Activated T-helper 2 cell treated with anti-CD3 and anti-CD28 coated beads, Interferon-gamma antibody, Interleukin-2, Interleukin-4, amounts not matched to agents 10 μg/mL and 5 μg/mL and 100 μg/mL, durations not matched to agents 14 hours and 24 hours and 36 hours (primary cell): Measurements from ENCODE around the gene UNKL. TPM values are rescaled to one million over a fixed set of nuclear protein-coding genes. Genes with fewer than 3 reads are reported as not detected.

ENCODE experiments used
- DNase-seq: peaks from one replicate; pipeline ENCODE4 v3.0.0; 2021; ENCODE audit warnings: low spot score
- H3K27ac Mint-ChIP-seq: one replicate; pipeline ENCODE4 v1.8.0; 2021; ENCODE audit warnings: mixed read lengths
- H3K27me3 Mint-ChIP-seq: one replicate; pipeline ENCODE4 v1.8.0; 2021; ENCODE audit warnings: low read depth, mixed read lengths
- H3K36me3 Mint-ChIP-seq: one replicate; pipeline ENCODE4 v1.8.0; 2021; ENCODE audit warnings: low read depth, mixed read lengths
- H3K4me1 Mint-ChIP-seq: one replicate; pipeline ENCODE4 v1.8.0; 2021; ENCODE audit warnings: low read depth, mixed read lengths
- H3K4me3 Mint-ChIP-seq: one replicate; pipeline ENCODE4 v1.8.0; 2021; ENCODE audit warnings: low read depth, mild to moderate bottlenecking, moderate library complexity, mixed read lengths
- H3K9me3 Mint-ChIP-seq: one replicate; pipeline ENCODE4 v1.8.0; 2021; ENCODE audit warnings: mixed read lengths
- intact Hi-C: fragments of 100-400 bp; cut with micrococcal nuclease; formaldehyde crosslinking; loops from one replicate; pipeline ENCODE4 v1.15.1; 2023
- total RNA-seq: library from RNA; stranded (reverse); gene quantifications from 2 replicates; pipeline ENCODE4 v1.2.3, GENCODE V29; 2022

UNKL gene
- total RNA-seq, 1 donor from 2014 or later, result 44.6 TPM

DNA sequence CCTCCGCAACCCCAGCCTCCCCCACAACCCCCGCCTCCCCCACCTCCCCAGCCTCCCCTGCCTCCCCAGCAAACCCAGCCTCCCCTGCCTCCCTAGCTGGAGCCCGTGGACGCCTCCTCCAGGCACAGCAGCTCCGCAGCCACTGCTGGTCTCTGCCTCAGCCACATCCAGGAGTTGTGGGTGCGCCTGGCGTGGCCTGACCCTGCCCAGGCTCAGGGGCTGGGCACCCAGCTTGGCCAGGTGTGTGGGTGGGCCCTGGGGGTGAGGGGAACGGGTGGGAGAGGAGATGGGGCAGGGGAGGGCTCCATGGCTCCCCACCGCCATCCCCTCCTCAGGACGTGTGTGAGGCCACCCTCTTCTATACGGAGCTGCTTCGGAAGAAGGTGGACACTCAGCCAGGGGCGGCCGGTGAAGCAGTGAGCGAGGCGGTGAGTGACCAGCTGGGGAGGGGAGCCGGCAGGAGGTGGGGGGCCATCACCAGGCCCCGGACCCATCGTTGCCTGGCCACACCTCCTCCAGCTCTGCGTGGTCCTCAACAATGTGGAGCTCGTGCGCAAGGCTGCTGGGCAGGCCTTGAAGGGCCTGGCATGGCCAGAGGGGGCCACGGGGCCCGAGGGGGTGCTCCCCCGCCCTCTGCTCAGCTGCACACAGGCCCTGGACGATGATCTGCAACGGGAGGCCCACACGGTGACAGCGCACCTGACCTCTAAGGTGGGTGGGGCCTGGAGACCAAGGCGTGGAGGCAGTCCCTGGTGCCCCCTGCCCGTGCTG is 68.7 kb downstream of the UNKL start:
- intact Hi-C loops, result no loop called here
- no peak for DNase-seq
- Mint-ChIP-seq H3K4me1 (peaks cover 15% of the 10 kb centered on the region), H3K27ac (no peak overlapping the region), H3K27me3 (no peaks in the 10 kb centered on the region), H3K9me3 (no peaks in the 10 kb centered on the region), H3K4me3 (no peak overlapping the region), H3K36me3 (peaks cover 5% of the 10 kb centered on the region)

DNA sequence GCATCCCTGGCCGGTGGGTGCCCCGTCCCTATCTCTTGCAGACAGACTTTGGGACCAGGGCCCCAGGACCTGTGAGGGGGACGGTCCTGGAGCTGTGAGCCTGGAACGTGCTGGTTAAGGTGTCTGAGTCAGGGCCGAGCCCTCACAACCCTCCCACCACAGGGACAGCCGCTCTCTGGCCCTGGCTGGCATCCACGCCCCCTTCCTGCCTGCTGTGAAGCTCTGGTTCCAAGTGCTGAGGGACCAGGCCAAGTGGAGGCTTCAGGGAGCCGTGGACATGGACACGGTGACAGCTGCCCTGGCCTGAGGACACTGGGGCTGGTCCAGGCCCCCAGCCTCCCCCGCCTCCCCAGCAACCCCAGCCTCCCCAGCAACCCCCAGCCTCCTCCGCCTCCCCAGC is 69.4 kb downstream of the UNKL start:
- no peaks in the 10 kb centered on the region for H3K9me3 Mint-ChIP-seq
- H3K4me1 Mint-ChIP-seq, result peaks cover 12% of the 10 kb centered on the region
- no peak overlapping the region for H3K4me3 Mint-ChIP-seq
- intact Hi-C loops, result no loop called here
- no peaks in the 10 kb centered on the region for H3K27me3 Mint-ChIP-seq
- DNase-seq, result no peak
- H3K27ac Mint-ChIP-seq, result no peak overlapping the region
- H3K36me3 Mint-ChIP-seq, result peaks cover 2% of the 10 kb centered on the region

DNA sequence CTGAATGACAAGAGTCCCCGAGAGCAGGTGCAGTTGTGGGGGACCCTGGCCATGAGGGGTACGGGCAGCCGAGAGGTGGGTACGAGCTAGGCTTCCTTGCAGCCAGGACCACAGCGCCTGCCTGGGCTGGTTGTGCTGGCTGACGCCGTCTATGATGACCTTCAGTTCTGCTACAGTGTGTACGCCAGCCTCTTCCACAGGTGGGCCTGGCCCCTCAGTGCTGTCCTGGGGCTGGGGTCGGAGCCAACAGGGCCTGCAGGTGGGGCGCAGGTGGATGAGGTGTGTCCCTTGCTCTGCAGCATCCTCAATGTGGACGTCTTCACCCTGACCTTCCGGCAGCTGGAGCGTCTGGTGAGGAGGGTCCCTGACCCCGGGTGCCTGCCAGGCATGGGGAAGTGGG is 70.0 kb downstream of the UNKL start:
- no peaks in the 10 kb centered on the region for H3K27me3 Mint-ChIP-seq
- H3K9me3 Mint-ChIP-seq, result no peaks in the 10 kb centered on the region
- no peak overlapping the region for H3K27ac Mint-ChIP-seq
- H3K4me3 Mint-ChIP-seq, result no peak overlapping the region
- no peaks in the 10 kb centered on the region for H3K36me3 Mint-ChIP-seq
- intact Hi-C loops, result no loop called here
- no peak for DNase-seq
- H3K4me1 Mint-ChIP-seq, result peaks cover 12% of the 10 kb centered on the region

DNA sequence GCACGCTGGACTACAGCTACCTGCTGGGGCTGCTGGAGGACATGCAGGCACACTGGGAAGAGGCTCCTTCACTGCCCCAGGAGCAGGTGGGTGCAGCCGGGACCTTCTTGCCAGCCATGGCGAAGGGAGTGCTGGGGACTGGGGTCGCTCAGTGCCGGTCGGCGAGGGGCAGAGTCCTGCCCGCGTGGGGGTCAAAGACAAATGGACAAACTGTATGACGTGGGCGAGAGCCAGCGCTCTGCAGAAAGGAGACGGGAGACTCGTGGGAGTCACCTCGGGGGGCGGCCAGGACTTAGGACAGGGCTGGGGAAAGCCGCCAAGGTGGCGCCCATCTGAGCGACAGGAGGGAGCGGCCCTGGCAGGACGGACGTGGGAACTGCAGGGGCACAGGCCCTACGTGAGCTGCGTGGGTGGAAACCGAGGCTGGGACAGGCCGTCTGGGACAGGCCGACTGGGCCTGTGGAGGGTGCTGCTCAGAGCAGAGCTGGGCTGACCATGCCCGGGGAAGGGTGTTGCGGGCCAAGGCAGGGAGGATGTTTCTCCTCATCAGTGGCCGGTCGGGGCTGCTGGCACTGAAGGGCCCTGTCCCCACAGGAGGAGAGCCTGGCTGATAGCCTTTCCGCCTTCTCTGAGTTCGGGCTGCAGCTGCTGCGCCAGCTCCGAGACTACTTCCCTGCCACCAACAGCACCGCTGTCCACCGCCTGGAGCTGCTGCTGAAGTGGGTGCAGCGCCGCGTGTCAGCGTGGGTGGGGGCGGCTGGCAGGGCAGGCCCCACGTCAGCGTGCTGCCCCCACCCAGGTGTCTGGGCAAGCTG is 70.9 kb downstream of the UNKL start:
- Mint-ChIP-seq H3K27ac (no peak overlapping the region), H3K36me3 (no peaks in the 10 kb centered on the region), H3K4me3 (peak overlapping the region; percentile 41), H3K4me1 (peaks cover 12% of the 10 kb centered on the region), H3K9me3 (no peaks in the 10 kb centered on the region), H3K27me3 (no peaks in the 10 kb centered on the region)
- intact Hi-C loops, result loop anchor here (1.0 kb wide), 1 partner anchor 8 kb away; the partner anchor contains the start of genes GNPTG and TSR3
- DNase-seq, result no peak

DNA sequence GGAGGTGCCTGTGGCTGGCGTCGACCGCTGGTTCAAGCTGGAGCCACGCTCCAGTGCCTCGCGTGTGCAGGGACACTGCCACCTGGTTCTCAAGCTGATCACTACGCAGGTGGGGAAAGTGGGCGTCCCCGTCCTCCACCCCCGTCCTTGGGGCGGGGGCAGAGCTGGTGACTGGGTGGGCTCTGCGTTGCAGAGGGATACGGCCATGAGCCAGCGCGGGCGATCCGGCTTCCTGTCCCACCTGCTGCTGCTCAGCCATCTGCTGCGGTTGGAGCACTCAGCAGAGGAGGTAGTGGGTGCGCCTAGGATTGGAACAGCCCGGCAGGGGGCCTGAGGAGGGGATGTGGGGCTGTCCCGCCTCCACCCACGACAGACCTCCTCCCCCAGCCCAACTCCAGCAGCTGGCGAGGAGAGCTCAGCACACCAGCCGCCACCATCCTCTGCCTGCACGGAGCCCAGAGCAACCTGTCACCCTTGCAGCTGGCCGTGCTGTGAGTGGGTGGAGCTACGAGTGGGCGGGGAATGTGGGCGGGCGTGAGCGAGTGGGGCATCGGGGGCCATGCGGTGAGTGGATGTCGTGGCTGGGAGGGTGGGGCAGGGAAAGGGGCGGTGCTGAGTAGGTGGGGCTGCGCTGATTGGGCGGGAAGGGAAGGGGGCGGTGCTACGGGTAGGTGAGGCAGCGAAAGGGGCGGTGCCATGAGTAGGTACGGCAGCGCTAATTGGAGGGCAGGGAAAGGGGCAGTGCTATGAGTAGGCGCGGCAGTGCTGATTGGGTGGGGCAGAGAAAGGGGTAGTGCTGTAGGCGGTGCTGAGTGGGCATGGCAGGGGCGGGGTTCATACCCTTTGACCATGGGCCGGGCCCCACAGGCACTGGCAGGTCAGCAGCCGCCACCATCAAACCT is 71.7 kb downstream of the UNKL start:
- Mint-ChIP-seq H3K4me1 (peaks cover 12% of the 10 kb centered on the region), H3K27me3 (no peaks in the 10 kb centered on the region), H3K9me3 (no peaks in the 10 kb centered on the region), H3K36me3 (no peaks in the 10 kb centered on the region), H3K4me3 (peak overlapping the region; percentile 42), H3K27ac (no peak overlapping the region)
- peak; percentile 91 for DNase-seq
- intact Hi-C loops, result loop anchor here (1.0 kb wide), 1 partner anchor 9 kb away; the partner anchor contains the start of genes GNPTG and TSR3

DNA sequence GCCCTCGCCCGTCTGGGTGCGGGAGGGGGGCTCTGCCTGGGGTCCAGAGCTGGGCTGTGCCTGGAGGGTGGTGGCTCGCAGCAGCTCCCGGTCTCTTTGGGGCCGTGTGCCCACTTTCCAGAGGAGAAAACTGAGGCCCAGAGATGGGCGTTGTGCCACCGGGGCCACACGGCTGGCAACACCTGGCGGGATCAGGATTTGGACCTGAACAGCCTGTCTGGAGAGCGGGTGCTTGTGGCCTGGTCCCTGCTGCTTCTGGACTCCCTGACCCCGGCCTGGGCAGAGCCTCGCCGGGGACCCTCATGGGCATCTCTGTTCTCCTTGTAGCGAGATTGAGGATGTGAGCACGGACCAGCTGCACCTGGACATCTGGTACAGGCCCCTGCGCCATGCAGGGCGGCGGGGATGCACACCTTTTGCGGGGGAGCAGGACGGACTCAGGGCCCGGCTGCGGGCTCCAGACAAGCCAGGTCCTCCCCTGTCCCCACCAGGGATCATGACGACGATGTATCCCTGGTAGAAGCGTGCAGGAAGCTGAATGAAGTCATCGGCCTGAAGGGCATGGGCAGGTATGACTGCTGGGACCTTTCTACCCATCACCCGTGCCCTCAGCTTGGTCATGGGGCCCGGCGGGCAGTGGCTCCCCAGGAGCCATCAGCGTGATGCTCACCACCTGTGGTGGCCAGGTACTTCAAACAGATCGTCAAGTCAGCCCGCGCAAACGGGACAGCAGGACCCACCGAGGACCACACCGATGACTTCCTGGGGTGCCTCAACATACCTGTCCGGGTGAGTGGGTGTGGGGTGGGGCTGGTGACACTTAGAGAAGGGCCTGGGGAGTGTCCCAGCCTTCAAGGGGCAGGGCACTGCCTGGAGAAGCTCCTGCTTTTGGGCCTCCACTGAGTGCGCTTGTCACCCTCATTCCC is 72.7 kb downstream of the UNKL start:
- intact Hi-C loops, result no loop called here
- no peak for DNase-seq
- peaks cover 12% of the 10 kb centered on the region for H3K4me1 Mint-ChIP-seq
- H3K27ac Mint-ChIP-seq, result no peak overlapping the region
- no peaks in the 10 kb centered on the region for H3K9me3 Mint-ChIP-seq
- H3K4me3 Mint-ChIP-seq, result no peak overlapping the region
- no peaks in the 10 kb centered on the region for H3K27me3 Mint-ChIP-seq
- no peaks in the 10 kb centered on the region for H3K36me3 Mint-ChIP-seq

DNA sequence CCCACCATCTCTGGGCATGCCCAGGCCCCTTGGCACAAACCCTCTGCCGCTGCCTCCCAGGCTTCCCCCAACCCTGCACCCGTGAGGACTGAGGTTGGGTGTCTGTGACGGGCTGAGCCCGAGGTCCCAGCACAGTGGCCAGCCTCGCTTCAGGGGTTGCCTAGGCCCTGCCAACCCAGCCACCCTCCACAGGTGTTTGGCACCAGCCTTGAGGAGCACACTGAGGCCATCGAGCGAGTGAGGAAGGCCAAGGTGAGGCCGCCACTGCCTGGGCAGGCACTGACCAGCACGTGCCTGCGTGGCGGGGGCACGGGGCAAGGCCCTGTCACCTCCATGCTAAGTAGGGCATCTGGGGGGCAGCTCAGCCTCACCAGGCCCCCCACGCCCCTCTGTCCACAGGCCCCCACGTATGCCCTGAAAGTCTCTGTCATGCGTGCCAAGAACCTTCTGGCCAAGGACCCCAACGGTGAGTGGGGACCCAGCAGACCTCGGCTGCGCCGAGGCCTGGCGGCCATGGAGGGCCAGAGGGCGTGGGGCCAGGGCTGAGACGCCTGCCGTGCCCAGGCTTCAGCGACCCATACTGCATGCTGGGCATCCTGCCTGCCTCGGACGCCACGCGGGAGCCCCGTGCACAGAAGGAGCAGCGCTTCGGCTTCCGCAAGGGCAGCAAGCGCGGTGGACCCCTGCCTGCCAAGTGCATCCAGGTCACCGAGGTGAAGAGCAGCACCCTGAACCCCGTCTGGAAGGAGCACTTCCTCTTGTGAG is 73.6 kb downstream of the UNKL start:
- Mint-ChIP-seq H3K4me3 (no peak overlapping the region), H3K36me3 (no peaks in the 10 kb centered on the region), H3K4me1 (peaks cover 12% of the 10 kb centered on the region), H3K27ac (no peak overlapping the region), H3K27me3 (peaks cover 2% of the 10 kb centered on the region), H3K9me3 (no peaks in the 10 kb centered on the region)
- DNase-seq, result no peak
- intact Hi-C loops, result no loop called here

DNA sequence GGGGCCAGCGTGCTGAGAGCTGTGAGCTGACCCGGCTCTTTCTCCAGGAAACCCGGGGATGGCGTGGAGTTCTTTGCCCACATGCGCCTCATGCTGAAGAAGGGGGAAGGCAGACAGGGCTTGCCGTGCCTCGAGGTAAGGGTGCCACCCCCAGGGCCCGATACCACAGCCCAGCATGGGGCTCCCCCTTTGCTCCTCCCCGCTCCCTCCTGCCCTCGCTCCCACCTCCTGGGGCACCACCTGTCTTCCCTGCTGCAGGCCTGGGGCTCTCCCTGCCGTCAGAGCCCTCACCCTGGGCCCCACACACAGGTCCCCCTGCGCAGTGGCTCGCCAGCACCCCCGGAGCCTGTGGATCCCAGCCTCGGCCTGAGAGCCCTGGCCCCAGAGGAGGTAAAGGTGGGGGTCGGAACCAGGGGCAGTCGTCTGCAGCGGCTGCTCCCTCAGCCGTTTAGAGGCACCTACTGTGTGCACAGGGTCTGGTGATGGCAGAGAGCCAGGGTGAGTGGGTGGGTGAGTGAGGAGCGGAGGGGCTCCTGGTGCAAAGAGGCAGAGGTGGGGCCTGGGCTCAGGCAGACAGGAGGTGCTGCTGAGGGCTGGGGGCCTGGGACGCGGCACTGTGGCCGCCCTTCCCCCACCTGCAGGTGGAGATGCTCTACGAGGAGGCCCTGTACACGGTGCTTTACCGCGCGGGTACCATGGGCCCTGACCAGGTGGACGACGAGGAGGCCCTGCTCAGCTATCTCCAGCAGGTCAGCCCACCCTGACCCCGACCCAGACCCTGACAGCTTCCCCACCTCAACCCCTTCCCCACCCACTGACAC is 75.4 kb downstream of the UNKL start:
- no peaks in the 10 kb centered on the region for H3K9me3 Mint-ChIP-seq
- DNase-seq, result no peak
- intact Hi-C loops, result no loop called here
- H3K4me3 Mint-ChIP-seq, result no peak overlapping the region
- peaks cover 12% of the 10 kb centered on the region for H3K4me1 Mint-ChIP-seq
- H3K27ac Mint-ChIP-seq, result no peak overlapping the region
- peaks cover 15% of the 10 kb centered on the region for H3K27me3 Mint-ChIP-seq
- H3K36me3 Mint-ChIP-seq, result no peaks in the 10 kb centered on the region

DNA sequence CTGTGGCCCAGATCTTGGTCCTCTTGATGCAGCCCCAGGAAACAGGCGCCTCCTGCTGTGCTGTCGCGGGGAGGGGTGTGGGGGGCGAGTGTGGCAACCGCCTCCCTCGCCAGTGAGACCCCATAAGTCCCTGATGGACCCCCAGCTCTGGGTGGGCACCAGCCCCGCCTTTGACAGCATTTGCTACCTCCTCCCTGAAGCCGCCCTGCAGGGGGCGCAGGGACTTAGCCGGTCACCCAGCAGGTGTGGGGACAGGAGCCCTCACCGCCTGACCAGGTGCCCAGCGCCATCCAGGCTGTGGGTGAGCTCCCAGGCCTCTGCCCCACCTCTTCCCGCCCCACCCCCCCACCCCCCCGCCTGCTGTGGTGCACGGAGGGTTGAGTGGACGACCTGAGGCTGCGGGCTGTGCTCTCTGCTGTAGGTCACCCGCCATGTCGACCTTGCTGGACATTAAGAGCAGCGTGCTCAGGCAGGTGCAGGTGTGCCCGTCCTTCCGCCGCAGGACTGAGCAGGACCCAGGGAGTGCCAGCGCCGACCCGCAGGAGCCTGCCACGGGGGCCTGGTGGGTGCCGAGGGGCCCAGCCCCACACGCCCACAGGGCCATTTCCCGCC is 76.3 kb downstream of the UNKL start:
- Mint-ChIP-seq H3K9me3 (no peaks in the 10 kb centered on the region), H3K27me3 (peaks cover 15% of the 10 kb centered on the region), H3K4me3 (no peak overlapping the region), H3K4me1 (peaks cover 9% of the 10 kb centered on the region), H3K36me3 (no peaks in the 10 kb centered on the region), H3K27ac (no peak overlapping the region)
- no peak for DNase-seq
- intact Hi-C loops, result no loop called here

DNA sequence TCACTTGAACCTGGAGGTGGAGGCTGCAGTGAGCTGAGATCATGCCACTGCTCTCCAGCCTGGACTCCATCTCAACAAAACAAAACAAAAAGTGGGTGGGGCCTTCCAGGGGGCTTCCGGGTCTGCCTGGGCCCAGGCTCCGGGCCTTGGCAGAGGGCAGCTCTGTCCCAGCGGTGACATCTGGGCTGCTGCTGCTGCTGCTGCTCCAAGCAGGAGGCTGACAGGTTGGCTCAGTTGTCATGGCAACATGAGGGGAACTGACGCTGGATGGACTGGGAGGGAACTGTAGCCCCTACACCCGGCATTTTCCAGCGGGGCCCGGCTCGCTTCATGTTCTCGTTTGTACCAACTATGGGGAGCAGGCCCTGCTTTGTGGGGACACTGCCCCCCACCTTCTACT is 77.0 kb downstream of the UNKL start:
- DNase-seq, result no peak
- Mint-ChIP-seq H3K27ac (no peak overlapping the region), H3K4me1 (peaks cover 3% of the 10 kb centered on the region), H3K4me3 (no peak overlapping the region), H3K27me3 (peaks cover 19% of the 10 kb centered on the region), H3K36me3 (no peaks in the 10 kb centered on the region), H3K9me3 (no peaks in the 10 kb centered on the region)
- intact Hi-C loops, result no loop called here
